Measurements from ENCODE around the gene FNDC5. TPM values are rescaled to one million over a fixed set of nuclear protein-coding genes. Genes with fewer than 3 reads are reported as not detected.

Gene FNDC5
- polyA plus RNA-seq, 2 of the 4 experiments (the other 2 are of a cell fraction), result 0.26 to 0.99 TPM

- no peak for TF ChIP-seq MYC (IDR thresholded peaks at IDR 0.05; ENCODE audit: borderline replicate concordance, low read length)
Measured at GRCh38 chr1:32863218-32863880, 7.4 kb downstream of the FNDC5 start (continued).

GRCh38 chr1:32861904-32862695, 8.6 kb downstream of the FNDC5 start:
- H3K27ac ChIP-seq, result no peak overlapping the region
- DNase-seq (ENCODE audit: low read depth in 1 of 2, low spot score in 1 of 2) (no peak), FAIRE-seq (no peak), ATAC-seq (no peak)
- H3K4me3 ChIP-seq, result no peak overlapping the region
- H3K4me1 ChIP-seq, result no peaks in the 10 kb centered on the region
- no peaks in the 10 kb centered on the region for H3K9me3 ChIP-seq
- ChIA-PET CTCF (interaction anchor here (0.6 to 2.5 kb wide), 7 partner anchors 9 to 221 kb away, joined by 3 to 8 read pairs (median 3); partner anchors contain the start of gene HPCA), POLR2A (no interaction called here)
- H3K4me2 ChIP-seq, result no peak overlapping the region
- WGBS (ENCODE audit: missing lambda C conversion rate), result 93% methylated on average over 3 of the region's 3 CpGs
- TF ChIP-seq ATOH8 (CRISPR knock-in tag; IDR thresholded peaks at IDR 0.05; ENCODE audit: low read depth) (no peak), HOXA7 (CRISPR knock-in tag; IDR thresholded peaks at IDR 0.05) (no peak), RNF2 (IDR thresholded peaks at IDR 0.05; ENCODE audit: borderline replicate concordance, low read depth) (no peak), NPAS2 (CRISPR knock-in tag; IDR thresholded peaks at IDR 0.05; ENCODE audit: borderline replicate concordance) (no peak), MYC (IDR thresholded peaks at IDR 0.05; ENCODE audit: borderline replicate concordance, low read length) (no peak), MAFK (IDR thresholded peaks at IDR 0.05; ENCODE audit: partially characterized antibody) (no peak), SREBF2 (IDR thresholded peaks at IDR 0.05) (no peak), USF2 (IDR thresholded peaks at IDR 0.05) (no peak), RCOR1 (IDR thresholded peaks at IDR 0.05; ENCODE audit: low read depth, low read length) (no peak), HDAC2 (IDR thresholded peaks at IDR 0.05) (no peak), HOXB13 (CRISPR knock-in tag; IDR thresholded peaks at IDR 0.05; ENCODE audit: low read depth) (no peak), CTCF (IDR thresholded peaks at IDR 0.05) (no peak), CBX2 (IDR thresholded peaks at IDR 0.05; ENCODE audit: borderline replicate concordance, low read depth) (no peak), EHF (CRISPR knock-in tag; IDR thresholded peaks at IDR 0.05) (no peak), CHD4 (IDR thresholded peaks at IDR 0.05; ENCODE audit: borderline replicate concordance) (no peak)

- no peak for TF ChIP-seq TP53 (CRISPR knock-in tag; IDR thresholded peaks at IDR 0.05)
- no peak for TF ChIP-seq JUN (IDR thresholded peaks at IDR 0.05)
- no peak for TF ChIP-seq JUNB (IDR thresholded peaks at IDR 0.05)
- TF ChIP-seq REST (IDR thresholded peaks at IDR 0.05), result no peak
- no peak for TF ChIP-seq KDM5A (IDR thresholded peaks at IDR 0.05)
- TF ChIP-seq RCOR1 (IDR thresholded peaks at IDR 0.05; ENCODE audit: low read depth, low read length), result no peak
- TF ChIP-seq CHD2 (IDR thresholded peaks at IDR 0.05; ENCODE audit: low read length, partially characterized antibody), result no peak
- no peak for TF ChIP-seq KDM1A (IDR thresholded peaks at IDR 0.05; ENCODE audit: low read depth)
- no peak overlapping the region for H3K4me2 ChIP-seq
- no peaks in the 10 kb centered on the region for H3K9me3 ChIP-seq
- ChIA-PET CTCF (interaction anchor here (1.2 kb wide), 3 partner anchors 12 to 32 kb away, joined by 3 to 4 read pairs (median 3); no protein-coding TSS in a partner anchor), POLR2A (no interaction called here)
- ATAC-seq (no peak), FAIRE-seq (no peak), DNase-seq (ENCODE audit: low read depth in 1 of 2, low spot score in 1 of 2) (no peak)
- no peaks in the 10 kb centered on the region for H3K4me1 ChIP-seq
- no peak overlapping the region for H3K27ac ChIP-seq
- no peak overlapping the region for H3K4me3 ChIP-seq
Measured at GRCh38 chr1:32860566-32860965, 10.1 kb downstream of the FNDC5 start.
